Measurements from ENCODE around the gene CPVL. TPM values are rescaled to one million over a fixed set of nuclear protein-coding genes. Genes with fewer than 3 reads are reported as not detected.

CPVL gene
- total and polyA plus RNA-seq, 2 of the 4 experiments (the other 2 are of a cell fraction) = not detected

DNA sequence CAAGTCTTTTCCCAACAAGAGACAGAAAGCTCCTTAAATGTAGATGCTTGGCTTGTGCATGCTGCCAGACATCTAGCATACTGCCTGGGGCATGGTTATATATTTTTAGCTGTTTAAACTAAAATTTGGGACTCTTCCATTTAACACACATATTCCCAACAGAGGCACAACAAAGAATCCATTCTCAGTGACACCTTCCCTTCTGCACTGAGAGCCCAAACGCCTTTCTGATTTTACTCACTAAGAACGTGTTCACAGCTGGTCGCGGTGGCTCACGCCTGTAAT, 49.9 kb downstream of the CPVL start:
- TF ChIP-seq CEBPB (IDR thresholded peaks at IDR 0.05; ENCODE audit: low read depth, low read length) = no peak
- TF ChIP-seq, protein P1, sequence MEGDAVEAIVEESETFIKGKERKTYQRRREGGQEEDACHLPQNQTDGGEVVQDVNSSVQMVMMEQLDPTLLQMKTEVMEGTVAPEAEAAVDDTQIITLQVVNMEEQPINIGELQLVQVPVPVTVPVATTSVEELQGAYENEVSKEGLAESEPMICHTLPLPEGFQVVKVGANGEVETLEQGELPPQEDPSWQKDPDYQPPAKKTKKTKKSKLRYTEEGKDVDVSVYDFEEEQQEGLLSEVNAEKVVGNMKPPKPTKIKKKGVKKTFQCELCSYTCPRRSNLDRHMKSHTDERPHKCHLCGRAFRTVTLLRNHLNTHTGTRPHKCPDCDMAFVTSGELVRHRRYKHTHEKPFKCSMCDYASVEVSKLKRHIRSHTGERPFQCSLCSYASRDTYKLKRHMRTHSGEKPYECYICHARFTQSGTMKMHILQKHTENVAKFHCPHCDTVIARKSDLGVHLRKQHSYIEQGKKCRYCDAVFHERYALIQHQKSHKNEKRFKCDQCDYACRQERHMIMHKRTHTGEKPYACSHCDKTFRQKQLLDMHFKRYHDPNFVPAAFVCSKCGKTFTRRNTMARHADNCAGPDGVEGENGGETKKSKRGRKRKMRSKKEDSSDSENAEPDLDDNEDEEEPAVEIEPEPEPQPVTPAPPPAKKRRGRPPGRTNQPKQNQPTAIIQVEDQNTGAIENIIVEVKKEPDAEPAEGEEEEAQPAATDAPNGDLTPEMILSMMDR (conservative IDR thresholded peaks at IDR 0.05; ENCODE audit: low read depth, low read length) = no peak
- no peak for TF ChIP-seq FOS (IDR thresholded peaks at IDR 0.05; ENCODE audit: low read depth, low read length)
- no peak for TF ChIP-seq MXI1 (IDR thresholded peaks at IDR 0.05; ENCODE audit: borderline replicate concordance, low read depth, low read length)
- no peak for TF ChIP-seq RCOR1 (IDR thresholded peaks at IDR 0.05; ENCODE audit: insufficient replicate concordance, low read length)
- TF ChIP-seq MAZ (IDR thresholded peaks at IDR 0.05; ENCODE audit: borderline replicate concordance, low read depth, low read length) = no peak
- no peak for TF ChIP-seq BHLHE40 (IDR thresholded peaks at IDR 0.05; ENCODE audit: low read depth, low read length)
- TF ChIP-seq, protein P2, sequence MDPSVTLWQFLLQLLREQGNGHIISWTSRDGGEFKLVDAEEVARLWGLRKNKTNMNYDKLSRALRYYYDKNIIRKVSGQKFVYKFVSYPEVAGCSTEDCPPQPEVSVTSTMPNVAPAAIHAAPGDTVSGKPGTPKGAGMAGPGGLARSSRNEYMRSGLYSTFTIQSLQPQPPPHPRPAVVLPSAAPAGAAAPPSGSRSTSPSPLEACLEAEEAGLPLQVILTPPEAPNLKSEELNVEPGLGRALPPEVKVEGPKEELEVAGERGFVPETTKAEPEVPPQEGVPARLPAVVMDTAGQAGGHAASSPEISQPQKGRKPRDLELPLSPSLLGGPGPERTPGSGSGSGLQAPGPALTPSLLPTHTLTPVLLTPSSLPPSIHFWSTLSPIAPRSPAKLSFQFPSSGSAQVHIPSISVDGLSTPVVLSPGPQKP (IDR thresholded peaks at IDR 0.05; ENCODE audit: borderline replicate concordance, low read depth, low read length) = no peak
- TF ChIP-seq MAFK (IDR thresholded peaks at IDR 0.05; ENCODE audit: low read depth, low read length) = no peak
- no peak for TF ChIP-seq NFE2L2 (IDR thresholded peaks at IDR 0.05; ENCODE audit: low read depth, low read length)
- no peak for TF ChIP-seq RFX5 (IDR thresholded peaks at IDR 0.05; ENCODE audit: low read depth, low read length)
- no peak for TF ChIP-seq RAD21 (IDR thresholded peaks at IDR 0.05; ENCODE audit: low read length)
- no peak for TF ChIP-seq CHD1 (IDR thresholded peaks at IDR 0.05; ENCODE audit: low read depth, low read length)
- TF ChIP-seq SMC3 (IDR thresholded peaks at IDR 0.05; ENCODE audit: low read depth, low read length) = no peak
- H2AFZ ChIP-seq (replicated peaks; ENCODE audit: low read length, poor library complexity) = no peak overlapping the region
- DNase-seq = no peak
- H3K4me3 ChIP-seq (ENCODE audit: insufficient read depth, low read depth, low read length) = no peak overlapping the region
- no peaks in the 10 kb centered on the region for H4K20me1 ChIP-seq (ENCODE audit: insufficient read depth, low read length)
- no peak overlapping the region for H3K14ac ChIP-seq (replicated peaks; ENCODE audit: low read depth, low read length)
- intact Hi-C loops (cut with micrococcal nuclease) = no loop called here
- H3K27ac ChIP-seq (ENCODE audit: insufficient read depth, low read length) = no peak overlapping the region
- dilution Hi-C loops (cut with HindIII; ENCODE audit: low sequenced_read_pairs, unreplicated experiment) = no loop called here
- H2BK20ac ChIP-seq (ENCODE audit: low read depth, low read length) = no peak overlapping the region
- no peak overlapping the region for H3K56ac ChIP-seq (ENCODE audit: extremely low read depth, insufficient read depth, low read length)
- H4K5ac ChIP-seq (ENCODE audit: low read depth, low read length) = no peak overlapping the region
- WGBS, 2 experiments (ENCODE audit: extremely low coverage in 2 of 2, insufficient read length in 1 of 2) = no CpG with 5 or more reads among the region's 5 CpGs
- H3K27me3 ChIP-seq (ENCODE audit: control insufficient read depth, insufficient read depth, low read length) = peaks cover 4% of the 10 kb centered on the region
- no peak overlapping the region for H3K9ac ChIP-seq (ENCODE audit: low read depth, low read length)
- H3K36me3 ChIP-seq (ENCODE audit: control insufficient read depth, insufficient read depth, low read length) = no peaks in the 10 kb centered on the region
- H2BK15ac ChIP-seq (ENCODE audit: low read depth, low read length) = no peak overlapping the region
- POLR2A ChIA-PET (ENCODE audit: unreplicated experiment) = no interaction called here
- no peaks in the 10 kb centered on the region for H3K79me1 ChIP-seq (ENCODE audit: low read depth in 1 of 2, low read length in 2 of 2)
- no peak overlapping the region for H4K8ac ChIP-seq (ENCODE audit: low read depth in 2 of 2, low read length in 2 of 2)
- no peak overlapping the region for H2AK9ac ChIP-seq (replicated peaks; ENCODE audit: low read depth, low read length, poor library complexity)
- H2BK120ac ChIP-seq (ENCODE audit: low read depth, low read length) = no peak overlapping the region
- no peak overlapping the region for H4K91ac ChIP-seq (ENCODE audit: insufficient read depth, low read depth, low read length)
- CTCF ChIA-PET = interaction anchor here (1.3 kb wide), 1 partner anchor 174 kb away, joined by 5 read pairs; no protein-coding TSS in a partner anchor
- no peaks in the 10 kb centered on the region for H3K4me1 ChIP-seq (ENCODE audit: control insufficient read depth, insufficient read depth, low read length)
- H3K4ac ChIP-seq (ENCODE audit: low read depth, low read length) = no peak overlapping the region
- in situ Hi-C loops (cut with MboI; ENCODE audit: low sequenced_read_pairs) = no loop called here
- BruUV-seq (replicated peaks) = no TSS peak
- no peak overlapping the region for H2AK5ac ChIP-seq (ENCODE audit: low read depth, low read length)
- H3K9me3 ChIP-seq (ENCODE audit: control insufficient read depth, insufficient read depth, low read length) = no peaks in the 10 kb centered on the region
- no peaks in the 10 kb centered on the region for H3K9me1 ChIP-seq (ENCODE audit: insufficient read depth, low read length)
- no peak overlapping the region for H3K4me2 ChIP-seq (ENCODE audit: low read depth, low read length)
- H2BK5ac ChIP-seq (ENCODE audit: low read depth, low read length, poor library complexity, severe bottlenecking) = no peak overlapping the region
- no peak overlapping the region for H3K23ac ChIP-seq (ENCODE audit: low read depth, low read length)
- no peak overlapping the region for H3K18ac ChIP-seq (ENCODE audit: low read depth, low read length)
- no peak for ATAC-seq (ENCODE audit: low read depth)

Data from IMR-90 (cell line).